SU-DHL-6 (cell line): ENCODE results near the gene RMI1.
"Not testable (repeated sequence)": the region's sequence is repeated elsewhere in the genome, so short reads cannot be mapped to it uniquely, and the experiment has no call there.

Experiments
- H2AFZ ChIP-seq: fragments of 200-600 bp; sonication (generic); 2 replicates; pipeline ENCODE4 v1.6.1; 2014; ENCODE audit warnings: low read depth, mild to moderate bottlenecking, moderate library complexity, mixed read lengths, antibody characterized with exemption, low read length; ENCODE audit not compliant: severe bottlenecking
- H3F3A ChIP-seq: fragments of 200-600 bp; shearing (Covaris generic); 2 replicates; pipeline ENCODE4 v1.6.0; 2016; ENCODE audit warnings: antibody characterized with exemption, mild to moderate bottlenecking; ENCODE audit not compliant: insufficient read depth
- H3K27ac ChIP-seq: fragments of 200-600 bp; sonication (generic); 2 replicates; pipeline ENCODE4 v1.5.1; 2016; ENCODE audit warnings: low read depth, mild to moderate bottlenecking, low read length, moderate library complexity, mixed read lengths
- H3K27me3 ChIP-seq: fragments of 200-600 bp; sonication (generic), shearing (Covaris generic); 2 replicates; pipeline ENCODE4 v1.6.0; 2014; ENCODE audit warnings: mild to moderate bottlenecking, low read length
- H3K36me3 ChIP-seq: fragments of 200-600 bp; sonication (generic); 2 replicates; pipeline ENCODE4 v1.6.1; 2014; ENCODE audit warnings: mild to moderate bottlenecking, low read length, mixed read lengths
- H3K4me2 ChIP-seq: fragments of 300-600, 200-600 bp; shearing (Covaris generic), sonication (generic); 2 replicates; pipeline ENCODE4 v1.6.0; 2014; ENCODE audit warnings: low read length, low read depth, mild to moderate bottlenecking; ENCODE audit not compliant: poor library complexity, severe bottlenecking
- H3K4me3 ChIP-seq: fragments of 200-600 bp; sonication (generic); 2 replicates; pipeline ENCODE4 v1.5.1; 2014; ENCODE audit warnings: antibody characterized with exemption, low read length, mild to moderate bottlenecking, mixed read lengths; ENCODE audit not compliant: insufficient read depth, poor library complexity, severe bottlenecking
- H3K79me2 ChIP-seq: fragments of 200-600 bp; sonication (generic); 2 replicates; pipeline ENCODE4 v1.6.1; 2014; ENCODE audit warnings: mild to moderate bottlenecking, low read length, moderate library complexity; ENCODE audit not compliant: insufficient read depth
- H3K9ac ChIP-seq: fragments of 200-600 bp; sonication (generic); 2 replicates; pipeline ENCODE4 v1.7.0; 2014; ENCODE audit warnings: mild to moderate bottlenecking, low read length
- H3K9me2 ChIP-seq: fragments of 200-600 bp; sonication (generic); replicated peaks from 2 replicates; pipeline ENCODE4 v1.6.1; 2014; ENCODE audit warnings: low read length; ENCODE audit not compliant: insufficient read depth
- H3K9me3 ChIP-seq: fragments of 200-600 bp; sonication (generic); 2 replicates; pipeline ENCODE4 v1.6.1; 2014; ENCODE audit warnings: low read length, mixed read lengths; ENCODE audit not compliant: insufficient read depth
- H4K20me1 ChIP-seq: fragments of 200-600 bp; sonication (generic); 2 replicates; pipeline ENCODE4 v1.6.1; 2014; ENCODE audit warnings: low read depth, mild to moderate bottlenecking, antibody characterized with exemption, low read length, moderate library complexity, mixed read lengths
- CTCF ChIP-seq: fragments of 200-600 bp; sonication (generic); IDR thresholded peaks from one replicate; pipeline ENCODE4 v1.5.1; 2017; ENCODE audit warnings: antibody characterized with exemption, mild to moderate bottlenecking, low read length, moderate library complexity; ENCODE audit not compliant: insufficient read depth, poor library complexity, severe bottlenecking
- EZH2phosphoT487 ChIP-seq: fragments of 200-600 bp; sonication (generic), shearing (Covaris generic); conservative IDR thresholded peaks from 2 replicates; pipeline ENCODE4 v1.6.1; 2018; ENCODE audit warnings: mild to moderate bottlenecking, antibody characterized with exemption, low read length, moderate library complexity, mixed read lengths

RMI1 gene

GRCh38 chr9:83940590-83941303, 39.9 kb upstream of the RMI1 start:
- H3K9me2 ChIP-seq, result no peaks in the 10 kb centered on the region
- no peak overlapping the region for H2AFZ ChIP-seq
- H3F3A ChIP-seq, result no peaks in the 10 kb centered on the region
- no peaks in the 10 kb centered on the region for H3K36me3 ChIP-seq
- H3K4me2 ChIP-seq, result no peak overlapping the region
- no peaks in the 10 kb centered on the region for H3K9me3 ChIP-seq
- H4K20me1 ChIP-seq, result no peaks in the 10 kb centered on the region
- no peaks in the 10 kb centered on the region for H3K79me2 ChIP-seq
- no peaks in the 10 kb centered on the region for H3K27me3 ChIP-seq
- H3K9ac ChIP-seq, result no peak overlapping the region
- no peak for TF ChIP-seq EZH2phosphoT487
- TF ChIP-seq CTCF, result no peak
- H3K4me3 ChIP-seq, result no peak overlapping the region
- no peak overlapping the region for H3K27ac ChIP-seq

DNA sequence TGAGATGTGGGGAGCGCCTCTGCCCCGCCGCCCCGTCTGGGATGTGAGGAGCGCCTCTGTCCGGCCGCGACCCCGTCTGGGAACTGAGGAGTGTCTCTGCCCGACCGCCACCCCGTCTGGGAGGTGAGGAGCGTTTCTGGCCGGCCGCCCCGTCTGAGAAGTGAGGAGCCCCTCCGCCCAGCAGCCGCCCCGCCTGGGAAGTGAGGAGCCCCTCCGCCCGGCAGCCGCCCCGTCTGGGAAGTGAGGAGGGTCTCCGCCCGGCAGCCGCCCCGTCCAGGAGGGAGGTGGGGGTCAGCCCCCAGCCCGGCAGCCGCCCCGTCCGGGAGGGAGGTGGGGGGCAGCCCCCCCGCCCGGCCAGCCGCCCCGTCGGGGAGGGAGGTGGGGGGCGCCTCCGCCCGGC, 32.5 kb upstream of the RMI1 start:
- not testable (repeated sequence) for H4K20me1 ChIP-seq, H3K9ac ChIP-seq, H3K9me3 ChIP-seq, H3K4me2 ChIP-seq, H2AFZ ChIP-seq, H3K4me3 ChIP-seq, H3K36me3 ChIP-seq, H3K27ac ChIP-seq, H3K27me3 ChIP-seq, H3K79me2 ChIP-seq, H3K9me2 ChIP-seq, H3F3A ChIP-seq

- 0 out of 2 replicates have a peak, but pooled peaks cover 2% of the 10 kb centered on the region for H3F3A ChIP-seq
- no peaks in the 10 kb centered on the region for H4K20me1 ChIP-seq
- no peaks in the 10 kb centered on the region for H3K36me3 ChIP-seq
- H3K9me2 ChIP-seq, result no peaks in the 10 kb centered on the region
- H2AFZ ChIP-seq, result peak overlapping the region; percentile 92
- H3K79me2 ChIP-seq, result no peaks in the 10 kb centered on the region
- H3K27ac ChIP-seq, result no peak overlapping the region
- H3K27me3 ChIP-seq, result no peaks in the 10 kb centered on the region
- peak overlapping the region; percentile 62 for H3K4me2 ChIP-seq
- H3K9ac ChIP-seq, result peak overlapping the region; percentile 61
- H3K4me3 ChIP-seq, result peak overlapping the region; percentile 50
- no peaks in the 10 kb centered on the region for H3K9me3 ChIP-seq
- TF ChIP-seq CTCF (no peak), EZH2phosphoT487 (no peak)
Observed at GRCh38 chr9:83956086-83956435, 24.5 kb upstream of the RMI1 start.

- Histone ChIP-seq H3K9me2 (no peaks in the 10 kb centered on the region), H3K27ac (no peak overlapping the region)
Observed at GRCh38 chr9:83956436-83957247, 24.0 kb upstream of the RMI1 start.

More at GRCh38 chr9:83956436-83957247, 24.0 kb upstream of the RMI1 start:
- Histone ChIP-seq H4K20me1 (no peaks in the 10 kb centered on the region), H3K9me3 (no peaks in the 10 kb centered on the region), H3K4me3 (peak overlapping the region; percentile 50), H3K36me3 (no peaks in the 10 kb centered on the region), H3K27me3 (no peaks in the 10 kb centered on the region), H3K9ac (peak overlapping the region; percentile 61), H3F3A (0 out of 2 replicates have a peak, but pooled peaks cover 4% of the 10 kb centered on the region), H3K79me2 (no peaks in the 10 kb centered on the region), H3K4me2 (peak overlapping the region; percentile 62), H2AFZ (peak overlapping the region; percentile 92)
- TF ChIP-seq EZH2phosphoT487 (no peak), CTCF (no peak)
